HEK293 (cell line): ENCODE data around the gene EVI5L.
A peak's percentile ranks its signal among the peaks of the same experiment; 100 is the strongest.

Source experiments
- KLF1 ChIP-seq: fragments of 450-650 bp; formaldehyde crosslinking; IDR thresholded peaks from 2 replicates; pipeline ENCODE4 v1.5.1; 2016; ENCODE audit warnings: missing biosample characterization, missing genetic modification characterization
- KLF9 ChIP-seq: fragments of 450-650 bp; formaldehyde crosslinking; IDR thresholded peaks from 2 replicates; pipeline ENCODE4 v1.5.1; 2016; ENCODE audit warnings: missing biosample characterization, missing genetic modification characterization, low read depth
- MEIS1 ChIP-seq: sonication (generic); formaldehyde crosslinking; IDR thresholded peaks from 2 replicates; pipeline ENCODE4 v1.8.1; 2022; ENCODE audit warnings: missing genetic modification reagents, mild to moderate bottlenecking, borderline replicate concordance
- MZF1 ChIP-seq: fragments of 450-650 bp; formaldehyde crosslinking; IDR thresholded peaks from 2 replicates; pipeline ENCODE4 v1.5.1; 2017; ENCODE audit warnings: missing biosample characterization, missing genetic modification characterization, borderline replicate concordance
- SCRT2 ChIP-seq: fragments of 450-650 bp; formaldehyde crosslinking; IDR thresholded peaks from 2 replicates; pipeline ENCODE4 v1.5.1; 2016; ENCODE audit warnings: missing biosample characterization, missing genetic modification characterization
- SETDB1 ChIP-seq: IDR thresholded peaks from one replicate; pipeline ENCODE4 v1.6.1; 2017; ENCODE audit warnings: mild to moderate bottlenecking, low read length, moderate library complexity, mixed read lengths; ENCODE audit not compliant: insufficient read length
- SP2 ChIP-seq: fragments of 450-650 bp; formaldehyde crosslinking; IDR thresholded peaks from 2 replicates; pipeline ENCODE4 v1.5.1; 2016; ENCODE audit warnings: missing biosample characterization, missing genetic modification characterization
- SP3 ChIP-seq: fragments of 450-650 bp; formaldehyde crosslinking; IDR thresholded peaks from 2 replicates; pipeline ENCODE4 v1.5.1; 2016; ENCODE audit warnings: missing biosample characterization, missing genetic modification characterization
- TCF7L2 ChIP-seq: IDR thresholded peaks from 2 replicates; pipeline ENCODE4 v1.6.1; 2011; ENCODE audit warnings: low read depth, mild to moderate bottlenecking, inconsistent platforms, low read length, moderate library complexity, borderline replicate concordance
- YY1 ChIP-seq: fragments of 450-650 bp; formaldehyde crosslinking; IDR thresholded peaks from 2 replicates; pipeline ENCODE4 v1.5.1; 2018; ENCODE audit warnings: missing biosample characterization, missing genetic modification characterization
- ZBTB10 ChIP-seq: fragments of 450-650 bp; formaldehyde crosslinking; IDR thresholded peaks from 2 replicates; pipeline ENCODE4 v1.5.1; 2016; ENCODE audit warnings: missing biosample characterization, missing genetic modification characterization
- ZEB2 ChIP-seq: fragments of 450-650 bp; formaldehyde crosslinking; IDR thresholded peaks from 2 replicates; pipeline ENCODE4 v1.5.1; 2016; ENCODE audit warnings: missing biosample characterization, missing genetic modification characterization
- ZFP37 ChIP-seq: fragments of 450-650 bp; formaldehyde crosslinking; IDR thresholded peaks from 2 replicates; pipeline ENCODE4 v1.5.1; 2016; ENCODE audit warnings: missing biosample characterization, missing genetic modification characterization
- ZIC2 ChIP-seq: fragments of 450-650 bp; formaldehyde crosslinking; IDR thresholded peaks from 2 replicates; pipeline ENCODE4 v1.5.1; 2016; ENCODE audit warnings: missing biosample characterization, missing genetic modification characterization
- ZNF16 ChIP-seq: fragments of 450-650 bp; formaldehyde crosslinking; IDR thresholded peaks from 2 replicates; pipeline ENCODE4 v1.5.1; 2016; ENCODE audit warnings: low read depth, missing biosample characterization, missing genetic modification characterization
- ZNF202 ChIP-seq: fragments of 450-650 bp; formaldehyde crosslinking; IDR thresholded peaks from 2 replicates; pipeline ENCODE4 v1.5.1; 2016; ENCODE audit warnings: missing biosample characterization, missing genetic modification characterization, borderline replicate concordance
- ZNF335 ChIP-seq: fragments of 450-650 bp; formaldehyde crosslinking; conservative IDR thresholded peaks from 2 replicates; pipeline ENCODE4 v1.5.1; 2016; ENCODE audit warnings: missing biosample characterization, missing genetic modification characterization
- ZNF600 ChIP-seq: fragments of 450-650 bp; formaldehyde crosslinking; IDR thresholded peaks from 2 replicates; pipeline ENCODE4 v1.5.1; 2016; ENCODE audit warnings: missing biosample characterization, missing genetic modification characterization
- ZNF654 ChIP-seq: fragments of 450-650 bp; formaldehyde crosslinking; IDR thresholded peaks from 2 replicates; pipeline ENCODE4 v1.5.1; 2016; ENCODE audit warnings: low read depth, missing biosample characterization, missing genetic modification characterization
- ZNF692 ChIP-seq: fragments of 450-650 bp; formaldehyde crosslinking; IDR thresholded peaks from 2 replicates; pipeline ENCODE4 v1.5.1; 2016; ENCODE audit warnings: missing biosample characterization, missing genetic modification characterization
- ZNF791 ChIP-seq: fragments of 450-650 bp; formaldehyde crosslinking; IDR thresholded peaks from 2 replicates; pipeline ENCODE4 v1.5.1; 2016; ENCODE audit warnings: missing biosample characterization, missing genetic modification characterization
- ZXDB ChIP-seq: fragments of 450-650 bp; formaldehyde crosslinking; IDR thresholded peaks from 2 replicates; pipeline ENCODE4 v1.5.1; 2016; ENCODE audit warnings: missing biosample characterization, missing genetic modification characterization
- TF ChIP-seq, protein P1 (sequence below): fragments of 450-650 bp; formaldehyde crosslinking; conservative IDR thresholded peaks from 2 replicates; pipeline ENCODE4 v1.5.1; 2016; ENCODE audit warnings: low read depth, missing biosample characterization, missing genetic modification characterization
- TF ChIP-seq, protein P2 (sequence below): fragments of 450-650 bp; formaldehyde crosslinking; IDR thresholded peaks from 2 replicates; pipeline ENCODE4 v1.5.1; 2016; ENCODE audit warnings: missing biosample characterization, missing genetic modification characterization
- TF ChIP-seq, protein P3 (sequence below): fragments of 450-650 bp; formaldehyde crosslinking; IDR thresholded peaks from 2 replicates; pipeline ENCODE4 v1.5.1; 2016; ENCODE audit warnings: missing biosample characterization, missing genetic modification characterization

The EVI5L gene

DNA sequence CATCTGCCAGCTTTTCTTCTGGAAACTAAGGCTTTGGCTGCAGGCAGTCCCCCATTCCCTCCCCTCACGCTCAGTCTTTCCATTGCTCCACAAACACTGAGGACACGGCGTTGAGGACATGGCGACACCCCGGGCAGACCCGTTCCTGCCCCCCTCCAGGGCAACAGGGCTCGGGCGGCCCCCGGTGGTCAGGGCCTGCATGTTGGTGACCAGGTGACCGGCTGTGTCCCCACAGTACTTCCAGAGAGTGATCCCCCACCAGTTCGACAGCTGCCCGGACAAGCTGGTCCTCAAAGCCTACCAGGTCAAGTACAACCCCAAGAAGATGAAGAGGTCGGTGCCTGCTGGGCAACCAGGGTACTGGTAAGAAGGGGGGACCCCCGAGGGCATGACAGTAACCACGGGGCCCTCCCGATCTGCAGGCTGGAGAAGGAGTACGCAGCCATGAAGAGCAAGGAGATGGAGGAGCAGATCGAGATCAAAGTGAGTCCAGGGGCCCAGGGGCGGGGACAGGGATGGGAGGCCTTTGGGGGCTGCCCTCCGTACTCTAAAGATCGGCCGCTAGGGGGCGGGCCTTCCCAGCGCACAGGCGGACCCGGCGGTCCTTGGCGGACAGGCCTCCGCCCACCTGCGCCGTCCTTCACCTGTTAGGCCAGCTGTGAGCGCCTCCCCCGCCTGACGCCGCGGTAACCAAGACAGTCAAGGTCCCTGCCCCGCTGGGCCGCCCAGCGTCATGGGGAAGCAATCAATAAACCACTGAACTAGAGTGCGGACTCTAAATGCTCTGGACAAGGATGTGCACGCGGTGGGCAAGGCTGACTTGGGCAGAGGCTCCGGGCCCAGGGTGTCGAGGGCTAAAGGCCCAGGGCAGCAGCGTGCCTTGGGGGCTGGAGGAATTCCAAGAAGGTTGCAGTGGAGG is 23.1 kb downstream of the EVI5L start (continued):
- TF ChIP-seq, protein P1, sequence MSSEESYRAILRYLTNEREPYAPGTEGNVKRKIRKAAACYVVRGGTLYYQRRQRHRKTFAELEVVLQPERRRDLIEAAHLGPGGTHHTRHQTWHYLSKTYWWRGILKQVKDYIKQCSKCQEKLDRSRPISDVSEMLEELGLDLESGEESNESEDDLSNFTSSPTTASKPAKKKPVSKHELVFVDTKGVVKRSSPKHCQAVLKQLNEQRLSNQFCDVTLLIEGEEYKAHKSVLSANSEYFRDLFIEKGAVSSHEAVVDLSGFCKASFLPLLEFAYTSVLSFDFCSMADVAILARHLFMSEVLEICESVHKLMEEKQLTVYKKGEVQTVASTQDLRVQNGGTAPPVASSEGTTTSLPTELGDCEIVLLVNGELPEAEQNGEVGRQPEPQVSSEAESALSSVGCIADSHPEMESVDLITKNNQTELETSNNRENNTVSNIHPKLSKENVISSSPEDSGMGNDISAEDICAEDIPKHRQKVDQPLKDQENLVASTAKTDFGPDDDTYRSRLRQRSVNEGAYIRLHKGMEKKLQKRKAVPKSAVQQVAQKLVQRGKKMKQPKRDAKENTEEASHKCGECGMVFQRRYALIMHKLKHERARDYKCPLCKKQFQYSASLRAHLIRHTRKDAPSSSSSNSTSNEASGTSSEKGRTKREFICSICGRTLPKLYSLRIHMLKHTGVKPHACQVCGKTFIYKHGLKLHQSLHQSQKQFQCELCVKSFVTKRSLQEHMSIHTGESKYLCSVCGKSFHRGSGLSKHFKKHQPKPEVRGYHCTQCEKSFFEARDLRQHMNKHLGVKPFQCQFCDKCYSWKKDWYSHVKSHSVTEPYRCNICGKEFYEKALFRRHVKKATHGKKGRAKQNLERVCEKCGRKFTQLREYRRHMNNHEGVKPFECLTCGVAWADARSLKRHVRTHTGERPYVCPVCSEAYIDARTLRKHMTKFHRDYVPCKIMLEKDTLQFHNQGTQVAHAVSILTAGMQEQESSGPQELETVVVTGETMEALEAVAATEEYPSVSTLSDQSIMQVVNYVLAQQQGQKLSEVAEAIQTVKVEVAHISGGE (tag by site-specific recombination), result 0 out of 2 replicates have a peak, but pooled peaks have one; percentile 17
- TF ChIP-seq, protein P2, sequence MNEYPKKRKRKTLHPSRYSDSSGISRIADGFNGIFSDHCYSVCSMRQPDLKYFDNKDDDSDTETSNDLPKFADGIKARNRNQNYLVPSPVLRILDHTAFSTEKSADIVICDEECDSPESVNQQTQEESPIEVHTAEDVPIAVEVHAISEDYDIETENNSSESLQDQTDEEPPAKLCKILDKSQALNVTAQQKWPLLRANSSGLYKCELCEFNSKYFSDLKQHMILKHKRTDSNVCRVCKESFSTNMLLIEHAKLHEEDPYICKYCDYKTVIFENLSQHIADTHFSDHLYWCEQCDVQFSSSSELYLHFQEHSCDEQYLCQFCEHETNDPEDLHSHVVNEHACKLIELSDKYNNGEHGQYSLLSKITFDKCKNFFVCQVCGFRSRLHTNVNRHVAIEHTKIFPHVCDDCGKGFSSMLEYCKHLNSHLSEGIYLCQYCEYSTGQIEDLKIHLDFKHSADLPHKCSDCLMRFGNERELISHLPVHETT, result 0 out of 2 replicates have a peak, but pooled peaks have one; percentile 30
- TF ChIP-seq TCF7L2 (peak; percentile 78; the same call in 1 of the 2 replicates), YY1 (tag by site-specific recombination) (no peak), MEIS1 (no peak), ZIC2 (tag by site-specific recombination) (peak; percentile 90), ZXDB (tag by site-specific recombination) (peak; percentile 67; the same call in 1 of the 2 replicates), ZNF654 (tag by site-specific recombination) (peak; percentile 79), ZFP37 (tag by site-specific recombination) (no peak), ZEB2 (tag by site-specific recombination) (peak; percentile 75), ZNF791 (tag by site-specific recombination) (no peak), MZF1 (tag by site-specific recombination) (no peak), ZNF16 (tag by site-specific recombination) (no peak), ZNF692 (tag by site-specific recombination) (0 out of 2 replicates have a peak, but pooled peaks have one; percentile 22), SP3 (peak; percentile 65), ZNF202 (tag by site-specific recombination) (no peak), KLF1 (peak; percentile 79), ZNF600 (tag by site-specific recombination) (peak; percentile 74), KLF9 (tag by site-specific recombination) (peak; percentile 82), ZNF335 (tag by site-specific recombination) (peak; percentile 79), SCRT2 (tag by site-specific recombination) (peak; percentile 98), SETDB1 (no peak), ZBTB10 (tag by site-specific recombination) (peak; percentile 53; the same call in 1 of the 2 replicates), SP2 (tag by site-specific recombination) (peak; percentile 61)
- TF ChIP-seq, protein P3, sequence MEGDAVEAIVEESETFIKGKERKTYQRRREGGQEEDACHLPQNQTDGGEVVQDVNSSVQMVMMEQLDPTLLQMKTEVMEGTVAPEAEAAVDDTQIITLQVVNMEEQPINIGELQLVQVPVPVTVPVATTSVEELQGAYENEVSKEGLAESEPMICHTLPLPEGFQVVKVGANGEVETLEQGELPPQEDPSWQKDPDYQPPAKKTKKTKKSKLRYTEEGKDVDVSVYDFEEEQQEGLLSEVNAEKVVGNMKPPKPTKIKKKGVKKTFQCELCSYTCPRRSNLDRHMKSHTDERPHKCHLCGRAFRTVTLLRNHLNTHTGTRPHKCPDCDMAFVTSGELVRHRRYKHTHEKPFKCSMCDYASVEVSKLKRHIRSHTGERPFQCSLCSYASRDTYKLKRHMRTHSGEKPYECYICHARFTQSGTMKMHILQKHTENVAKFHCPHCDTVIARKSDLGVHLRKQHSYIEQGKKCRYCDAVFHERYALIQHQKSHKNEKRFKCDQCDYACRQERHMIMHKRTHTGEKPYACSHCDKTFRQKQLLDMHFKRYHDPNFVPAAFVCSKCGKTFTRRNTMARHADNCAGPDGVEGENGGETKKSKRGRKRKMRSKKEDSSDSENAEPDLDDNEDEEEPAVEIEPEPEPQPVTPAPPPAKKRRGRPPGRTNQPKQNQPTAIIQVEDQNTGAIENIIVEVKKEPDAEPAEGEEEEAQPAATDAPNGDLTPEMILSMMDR (tag by site-specific recombination), result peak; percentile 89
